ENCODE data around the gene TSPAN18. TPM values are rescaled to one million over a fixed set of nuclear protein-coding genes. Genes with fewer than 3 reads are reported as not detected.

The TSPAN18 gene
- total and polyA plus RNA-seq, 10 of the 15 experiments (the other 5 are each of a cell fraction or from before 2014, with no cell fraction given) = 0.02 to 0.77 (median 0.13) TPM; not detected in 1

- FAIRE-seq (no peak), DNase-seq (ENCODE audit: low read depth, low spot score) (no peak), ATAC-seq (0 out of 3 replicates have a peak, but pooled peaks have one; percentile 19)
- Histone ChIP-seq H3K4me2 (ENCODE audit: control insufficient read depth, insufficient read depth) (peak overlapping the region; percentile 53; the same call in 1 of the 2 replicates), H4K20me1 (ENCODE audit: control insufficient read depth, insufficient read depth) (no peaks in the 10 kb centered on the region; the same call in 1 of the 2 replicates), H3K9me3 (replicated peaks; ENCODE audit: control insufficient read depth, insufficient read depth, low read length) (peaks cover 2% of the 10 kb centered on the region; the same call in 1 of the 3 replicates), H3K9ac (ENCODE audit: control insufficient read depth, insufficient read depth, low read length) (no peak overlapping the region), H3K27ac (ENCODE audit: control insufficient read depth, insufficient read depth) (no peak overlapping the region), H3K36me3 (ENCODE audit: control insufficient read depth in 2 of 2, insufficient read depth in 2 of 2, low read length in 1 of 2) (no peaks in the 10 kb centered on the region), H3K4me3 (peak overlapping the region; percentile 36; the same call in 1 of the 2 replicates), H2AFZ (ENCODE audit: control insufficient read depth, low read depth, low read length) (no peak overlapping the region), H3K27me3 (replicated peaks in 1 of 2; ENCODE audit: control insufficient read depth in 2 of 2, insufficient read depth in 2 of 2, low read length in 1 of 2) (peaks cover 0 to 6% of the 10 kb centered on the region in 2 experiments; a peak in 3 of 4 replicates), H3K79me2 (ENCODE audit: control insufficient read depth, insufficient read depth, low read length) (no peaks in the 10 kb centered on the region), H3K4me1 (ENCODE audit: control insufficient read depth, insufficient read depth, low read length) (no peaks in the 10 kb centered on the region)
- TF ChIP-seq RCOR1 (conservative IDR thresholded peaks at IDR 0.05; ENCODE audit: low read depth, low read length) (no peak), NFYA (IDR thresholded peaks at IDR 0.05; ENCODE audit: borderline replicate concordance, low read depth, low read length) (no peak), CTCF (IDR thresholded peaks at IDR 0.05 in 2 of 3, conservative IDR thresholded peaks at IDR 0.05 in 1 of 3; ENCODE audit: control insufficient read depth in 2 of 3, extremely low read depth in 1 of 3, insufficient read depth in 1 of 3, low read depth in 3 of 3, low read length in 3 of 3) (peak in 1 of 3 experiments; percentile 38; a peak in 2 of 6 replicates), EGR1 (IDR thresholded peaks at IDR 0.05; ENCODE audit: borderline replicate concordance in 1 of 2, low read depth in 2 of 2, low read length in 2 of 2) (no peak), SREBF2 (IDR thresholded peaks at IDR 0.05; ENCODE audit: low read length) (no peak), RAD21 (IDR thresholded peaks at IDR 0.05; ENCODE audit: insufficient read depth, low read depth, low read length) (no peak), EP300 (IDR thresholded peaks at IDR 0.05; ENCODE audit: borderline replicate concordance in 1 of 2, control insufficient read depth in 1 of 2, low read depth in 2 of 2, low read length in 2 of 2) (no peak), NFXL1 (IDR thresholded peaks at IDR 0.05; ENCODE audit: borderline replicate concordance) (no peak)
- ChIA-PET RAD21 (ENCODE audit: unreplicated experiment) (no interaction called here), POLR2A (no interaction called here), SMC1A (ENCODE audit: uncharacterized antibody, unreplicated experiment) (no interaction called here), CTCF (interaction anchor here (1.7 kb wide), 1 partner anchor 17 kb away, joined by 4 read pairs; no protein-coding TSS in a partner anchor)
- in situ Hi-C loops (cut with MboI) = loop anchor here (25.0 kb wide), 1 partner anchor 388 kb away; no protein-coding TSS in a partner anchor
- intact Hi-C loops (cut with micrococcal nuclease; ENCODE audit: unreplicated experiment) = no loop called here
- 5% methylated on average over 30 of the region's 57 CpGs for WGBS (ENCODE audit: insufficient coverage, insufficient replicate concordance, low lambda C conversion rate, missing lambda C conversion rate)
- no TSS peak for BruUV-seq (replicated peaks)
Measured at GRCh38 chr11:44949160-44950030, 222.6 kb downstream of the TSPAN18 start.
